Neural cell (in vitro differentiated cells): ENCODE measurements around the gene FBLN2.

ENCODE experiments used
- CTCF ChIP-seq: fragments of 450-650 bp; IDR thresholded peaks from 2 replicates; pipeline ENCODE4 v1.5.1; 2014; ENCODE audit warnings: antibody characterized with exemption, mild to moderate bottlenecking, moderate library complexity; ENCODE audit not compliant: poor library complexity, severe bottlenecking
- REST ChIP-seq: IDR thresholded peaks from 2 replicates; pipeline ENCODE4 v1.6.1; 2012; ENCODE audit warnings: borderline replicate concordance
- SMC3 ChIP-seq: fragments of 450-650 bp; conservative IDR thresholded peaks from 2 replicates; pipeline ENCODE4 v1.6.1; 2014; ENCODE audit warnings: antibody characterized with exemption, mild to moderate bottlenecking, moderate library complexity; ENCODE audit not compliant: poor library complexity

- TF ChIP-seq REST (no peak), SMC3 (no peak), CTCF (no peak)
These were observed 67.4 kb downstream of the FBLN2 start for GRCh38 chr3:13616359-13616758.
